Stimulated activated CD8-positive, alpha-beta memory T cell treated with anti-CD3 and anti-CD28 coated beads, Interleukin-15, amount 100 ng/mL, for 4 hours (primary cell): ENCODE results near the gene FGF14.

ENCODE experiments used
- DNase-seq, 2 donors: peaks; one replicate each; pipeline ENCODE4 v3.0.0-alpha.2; 2020; ENCODE audit warnings: low read depth in 2 of 2

The FGF14 gene

GRCh38 chr13:102401766-102402165 lies at the start of gene FGF14:
Gene FGF14, minus strand, starts transcription at chr13:102402048.
- no peak for DNase-seq

GRCh38 chr13:102443249-102443648 lies 41.4 kb upstream of the FGF14 start:
- DNase-seq = no peak

GRCh38 chr13:102441085-102441484 lies 39.2 kb upstream of the FGF14 start:
- DNase-seq = no peak

- no peak for DNase-seq
Measured at GRCh38 chr13:102440259-102440936, 38.5 kb upstream of the FGF14 start.

GRCh38 chr13:102422690-102423089 lies 20.8 kb upstream of the FGF14 start:
- no peak for DNase-seq

- no peak for DNase-seq
Measured at GRCh38 chr13:102405499-102406100, 3.8 kb upstream of the FGF14 start.

GRCh38 chr13:102402290-102402689 lies 442 bp upstream of the FGF14 start:
- no peak for DNase-seq

GRCh38 chr13:102401265-102401664 lies 583 bp downstream of the FGF14 start:
- no peak for DNase-seq

GRCh38 chr13:102400675-102401145 lies 1.1 kb downstream of the FGF14 start:
- DNase-seq = no peak

GRCh38 chr13:102399791-102400674 lies 1.8 kb downstream of the FGF14 start:
- no peak for DNase-seq

GRCh38 chr13:102395939-102396338 lies 5.9 kb downstream of the FGF14 start:
- DNase-seq = no peak

GRCh38 chr13:102395174-102395573 lies 6.7 kb downstream of the FGF14 start:
- DNase-seq = no peak

- peak; percentile 84 to 91 for DNase-seq
Measured at GRCh38 chr13:102394158-102395053, 7.4 kb downstream of the FGF14 start.

GRCh38 chr13:102392481-102393209 lies 9.2 kb downstream of the FGF14 start:
- no peak for DNase-seq

GRCh38 chr13:102386461-102386860 lies 15.4 kb downstream of the FGF14 start:
- no peak for DNase-seq

- DNase-seq = no peak
Measured at GRCh38 chr13:102380012-102380411, 21.8 kb downstream of the FGF14 start.

GRCh38 chr13:102376318-102376717 lies 25.5 kb downstream of the FGF14 start:
- DNase-seq = no peak

- no peak for DNase-seq
Measured at GRCh38 chr13:102374726-102375125, 27.1 kb downstream of the FGF14 start.

GRCh38 chr13:102374233-102374632 lies 27.6 kb downstream of the FGF14 start:
- DNase-seq = no peak

GRCh38 chr13:102373221-102373620 lies 28.6 kb downstream of the FGF14 start:
- no peak for DNase-seq

GRCh38 chr13:102369302-102369701 lies 32.5 kb downstream of the FGF14 start:
- DNase-seq = no peak
